Right atrium auricular region (tissue), 2 donors: ENCODE results near the gene CLPTM1. TPM values are rescaled to one million over a fixed set of nuclear protein-coding genes. Genes with fewer than 3 reads are reported as not detected.
"Not testable (repeated sequence)": the region's sequence is repeated elsewhere in the genome, so short reads cannot be mapped to it uniquely, and the experiment has no call there.

Experiments used
- DNase-seq: peaks from one replicate; pipeline ENCODE4 v3.0.0-alpha.2; 2019; ENCODE audit warnings: low spot score
- H3K27ac ChIP-seq, 2 donors: fragments of 200-600 bp; sonication (generic); 1 replicate in 1 of 2; 2 replicates in 1 of 2; pipeline ENCODE4 v1.5.1; 2016 to 2019
- H3K27me3 ChIP-seq, 2 donors: fragments of 200-600 bp; sonication (generic); one replicate each; pipeline versions ENCODE4 v1.5.1 to v1.6.0; 2017 to 2019
- H3K36me3 ChIP-seq: fragments of 200-600 bp; sonication (generic); one replicate; pipeline ENCODE4 v1.5.1; 2016
- H3K4me1 ChIP-seq, 2 donors: fragments of 200-600 bp; sonication (generic); one replicate each; pipeline versions ENCODE4 v1.5.1 to v1.6.0; 2017 to 2019
- H3K4me3 ChIP-seq, 2 donors: fragments of 200-600 bp; sonication (generic); 1 replicate in 1 of 2; 2 replicates in 1 of 2; pipeline ENCODE4 v1.5.1; 2017 to 2019; ENCODE audit warnings: mild to moderate bottlenecking in 1 of 2, moderate library complexity in 1 of 2
- H3K9me3 ChIP-seq, 2 donors: fragments of 200-600 bp; sonication (generic); one replicate each; pipeline ENCODE4 v1.5.1; 2019
- total RNA-seq, 2 donors: library from RNA; depleted of rRNA; stranded (reverse); fragments of >200 nt; gene quantifications; one replicate each; pipeline ENCODE4 v1.1.0, GENCODE V29; 2016
- TF ChIP-seq, protein P1 (sequence below), 2 donors: fragments of 200-600 bp; sonication (generic); IDR thresholded peaks; one replicate each; pipeline ENCODE4 v1.5.1; 2019; ENCODE audit warnings: antibody characterized with exemption in 2 of 2

CLPTM1 gene
- total RNA-seq, 2 donors from 2014 or later = 75.9 to 83.5 TPM

- H3K27ac ChIP-seq = peak overlapping the region in 1 of 2 donors; percentile 9
- no peak overlapping the region for H3K4me3 ChIP-seq
These were observed 29.9 kb upstream of the CLPTM1 start for GRCh38 chr19:44925114-44925891.

DNA sequence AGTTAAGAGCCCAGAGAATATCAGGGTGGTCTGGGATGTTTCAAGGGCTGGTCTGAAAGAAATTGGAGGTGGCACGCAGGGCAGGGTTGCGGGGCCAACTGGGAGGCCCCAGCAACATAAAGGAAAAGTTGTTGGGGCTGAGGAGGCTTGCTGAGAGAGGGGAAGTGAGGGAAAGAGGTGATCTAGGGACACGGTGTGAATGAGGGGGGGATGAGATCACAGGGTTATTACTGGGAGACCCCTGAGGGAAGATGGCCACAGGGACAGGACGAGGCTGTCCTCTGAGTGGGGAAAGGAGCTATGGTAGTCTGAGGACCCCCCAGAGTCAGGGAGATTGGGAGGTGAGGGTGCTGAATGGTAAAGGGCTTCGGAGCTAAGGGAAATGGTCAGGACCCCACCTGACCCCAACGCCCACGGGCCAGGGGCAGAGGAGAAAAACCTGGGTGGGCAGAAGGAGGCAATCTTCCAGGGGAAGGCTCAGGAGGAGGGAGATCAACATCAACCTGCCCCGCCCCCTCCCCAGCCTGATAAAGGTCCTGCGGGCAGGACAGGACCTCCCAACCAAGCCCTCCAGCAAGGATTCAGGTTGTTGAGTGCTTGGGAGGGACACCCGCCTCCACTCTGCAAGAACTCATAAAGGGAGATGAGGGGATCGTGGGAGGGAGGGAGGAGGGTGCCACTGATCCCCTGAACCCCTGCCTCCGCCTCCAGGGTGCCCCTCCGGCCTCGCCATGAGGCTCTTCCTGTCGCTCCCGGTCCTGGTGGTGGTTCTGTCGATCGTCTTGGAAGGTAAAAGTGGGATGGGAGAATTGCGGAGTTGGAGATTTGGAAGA lies 28.7 kb upstream of the CLPTM1 start:
- not testable (repeated sequence) for H3K9me3 ChIP-seq, H3K27me3 ChIP-seq, H3K36me3 ChIP-seq, H3K27ac ChIP-seq, DNase-seq
- Histone ChIP-seq H3K4me3 (peak overlapping the region in 1 of 2 donors; percentile 17), H3K4me1 (peaks cover 0 to 32% of the 10 kb centered on the region in 2 donors)

More at GRCh38 chr19:44925114-44925891, 29.9 kb upstream of the CLPTM1 start:
- H3K27me3 ChIP-seq = no peaks in the 10 kb centered on the region
- no peaks in the 10 kb centered on the region for H3K9me3 ChIP-seq
- peaks cover 0 to 32% of the 10 kb centered on the region in 2 donors for H3K4me1 ChIP-seq
- TF ChIP-seq, protein P1, sequence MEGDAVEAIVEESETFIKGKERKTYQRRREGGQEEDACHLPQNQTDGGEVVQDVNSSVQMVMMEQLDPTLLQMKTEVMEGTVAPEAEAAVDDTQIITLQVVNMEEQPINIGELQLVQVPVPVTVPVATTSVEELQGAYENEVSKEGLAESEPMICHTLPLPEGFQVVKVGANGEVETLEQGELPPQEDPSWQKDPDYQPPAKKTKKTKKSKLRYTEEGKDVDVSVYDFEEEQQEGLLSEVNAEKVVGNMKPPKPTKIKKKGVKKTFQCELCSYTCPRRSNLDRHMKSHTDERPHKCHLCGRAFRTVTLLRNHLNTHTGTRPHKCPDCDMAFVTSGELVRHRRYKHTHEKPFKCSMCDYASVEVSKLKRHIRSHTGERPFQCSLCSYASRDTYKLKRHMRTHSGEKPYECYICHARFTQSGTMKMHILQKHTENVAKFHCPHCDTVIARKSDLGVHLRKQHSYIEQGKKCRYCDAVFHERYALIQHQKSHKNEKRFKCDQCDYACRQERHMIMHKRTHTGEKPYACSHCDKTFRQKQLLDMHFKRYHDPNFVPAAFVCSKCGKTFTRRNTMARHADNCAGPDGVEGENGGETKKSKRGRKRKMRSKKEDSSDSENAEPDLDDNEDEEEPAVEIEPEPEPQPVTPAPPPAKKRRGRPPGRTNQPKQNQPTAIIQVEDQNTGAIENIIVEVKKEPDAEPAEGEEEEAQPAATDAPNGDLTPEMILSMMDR (IDR thresholded peaks at IDR 0.05) = no peak
- H3K36me3 ChIP-seq = no peaks in the 10 kb centered on the region
- peak; percentile 93 for DNase-seq

DNA sequence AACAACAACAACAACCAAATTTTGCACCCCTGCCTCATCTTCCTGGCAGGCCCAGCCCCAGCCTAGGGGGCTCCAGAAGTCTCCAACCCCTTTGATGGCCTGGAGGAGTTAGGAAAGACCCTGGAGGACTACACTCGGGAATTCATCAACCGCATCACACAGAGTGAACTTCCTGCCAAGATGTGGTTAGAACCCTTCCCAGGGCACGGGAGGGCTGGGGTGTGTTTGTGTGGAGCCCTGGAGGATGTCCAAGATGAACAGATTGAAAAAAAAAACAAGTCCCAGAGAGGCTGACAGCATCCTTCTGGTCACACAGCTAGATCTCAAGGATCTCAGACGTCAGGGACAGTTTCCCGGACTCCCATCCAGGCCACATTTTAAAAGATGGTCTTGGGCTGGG lies 27.4 kb upstream of the CLPTM1 start:
- no peak for DNase-seq
- no peaks in the 10 kb centered on the region for H3K27me3 ChIP-seq
- H3K4me1 ChIP-seq = peaks cover 0 to 32% of the 10 kb centered on the region in 2 donors
- H3K27ac ChIP-seq = no peak overlapping the region
- TF ChIP-seq, protein P1 (IDR thresholded peaks at IDR 0.05) = no peak
- H3K9me3 ChIP-seq = no peaks in the 10 kb centered on the region
- H3K36me3 ChIP-seq = no peaks in the 10 kb centered on the region
- no peak overlapping the region for H3K4me3 ChIP-seq

- H3K4me3 ChIP-seq = no peak overlapping the region
- H3K36me3 ChIP-seq = no peaks in the 10 kb centered on the region
- H3K27ac ChIP-seq = no peak overlapping the region
- H3K4me1 ChIP-seq = peaks cover 0 to 25% of the 10 kb centered on the region in 2 donors
- H3K9me3 ChIP-seq = no peaks in the 10 kb centered on the region
- TF ChIP-seq, protein P1 (IDR thresholded peaks at IDR 0.05) = no peak
- no peaks in the 10 kb centered on the region for H3K27me3 ChIP-seq
- DNase-seq = no peak
These were observed 25.1 kb upstream of the CLPTM1 start for GRCh38 chr19:44930088-44930487.

DNA sequence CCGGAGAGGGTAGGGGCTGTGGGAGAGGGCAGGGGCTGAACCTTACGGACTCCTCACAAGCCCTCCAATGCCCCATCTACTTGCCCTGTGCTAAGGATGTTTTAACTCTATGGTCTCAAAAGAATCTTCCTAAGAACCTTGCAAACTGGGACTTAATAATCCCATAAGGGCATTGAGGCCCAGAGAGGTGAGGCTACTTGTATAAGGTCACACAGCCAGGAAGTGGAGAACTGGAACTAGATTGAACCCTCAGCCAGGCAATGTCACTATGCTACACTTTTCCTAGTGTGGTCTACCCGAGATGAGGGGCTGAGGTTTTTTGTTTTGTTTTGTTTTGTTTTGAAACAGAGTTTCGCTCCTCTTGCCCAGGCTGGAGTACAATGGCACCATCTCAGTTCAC lies 23.6 kb upstream of the CLPTM1 start:
- H3K4me1 ChIP-seq = peaks cover 0 to 12% of the 10 kb centered on the region in 2 donors
- H3K36me3 ChIP-seq = no peaks in the 10 kb centered on the region
- DNase-seq = no peak
- no peaks in the 10 kb centered on the region for H3K9me3 ChIP-seq
- TF ChIP-seq, protein P1 (IDR thresholded peaks at IDR 0.05) = no peak
- no peak overlapping the region for H3K27ac ChIP-seq
- H3K27me3 ChIP-seq = no peaks in the 10 kb centered on the region
- H3K4me3 ChIP-seq = no peak overlapping the region

DNA sequence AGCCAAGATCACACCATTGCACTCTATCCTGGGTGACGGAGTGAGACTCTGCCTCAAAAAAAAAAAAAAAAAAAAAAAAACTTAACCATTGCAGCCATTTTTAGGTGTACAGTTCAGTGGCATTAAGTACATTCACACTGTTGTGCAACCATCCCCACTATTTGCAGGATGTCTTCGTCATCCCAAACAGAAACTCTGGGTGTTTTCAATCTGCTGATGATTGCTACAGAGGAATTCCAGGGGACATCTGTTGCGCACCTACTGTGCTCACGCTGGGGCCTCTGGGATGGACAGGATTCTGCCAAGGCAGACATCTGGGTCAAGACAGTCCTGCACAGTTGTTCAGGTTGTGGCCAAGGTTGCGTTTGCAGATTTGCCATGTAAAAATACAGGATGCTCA lies 15.5 kb upstream of the CLPTM1 start:
- no peak for DNase-seq
- H3K27ac ChIP-seq = no peak overlapping the region
- H3K9me3 ChIP-seq = no peaks in the 10 kb centered on the region
- H3K4me1 ChIP-seq = no peaks in the 10 kb centered on the region
- H3K27me3 ChIP-seq = no peaks in the 10 kb centered on the region
- H3K36me3 ChIP-seq = no peaks in the 10 kb centered on the region
- TF ChIP-seq, protein P1 (IDR thresholded peaks at IDR 0.05) = no peak
- no peak overlapping the region for H3K4me3 ChIP-seq
